ENCODE measurements around the gene CYP19A1. TPM values are rescaled to one million over a fixed set of nuclear protein-coding genes. Genes with fewer than 3 reads are reported as not detected.

Gene CYP19A1
- total and polyA plus RNA-seq, 2 of the 8 experiments (the other 6 are each of a cell fraction or from before 2014, with no cell fraction given), result not detected

GRCh38 chr15:51367322-51367976, 29.1 kb upstream of the CYP19A1 start:
- Histone ChIP-seq H3K4me3 (ENCODE audit: extremely low read depth in 1 of 4, insufficient read depth in 2 of 4, low read depth in 3 of 4, low read length in 4 of 4) (no peak overlapping the region), H3K23me2 (ENCODE audit: low read depth, low read length) (no peaks in the 10 kb centered on the region), H3K4ac (replicated peaks; ENCODE audit: insufficient read length, low read depth, low read length) (no peak overlapping the region), H2BK5ac (ENCODE audit: low read depth, low read length) (no peak overlapping the region), H3K79me2 (ENCODE audit: control insufficient read depth in 1 of 2, insufficient read depth in 2 of 2, low read length in 2 of 2) (no peaks in the 10 kb centered on the region), H3K9ac (replicated peaks in 1 of 4; ENCODE audit: extremely low read depth in 1 of 4, low read depth in 3 of 4, low read length in 3 of 4) (no peak overlapping the region), H3K36me3 (ENCODE audit: control insufficient read depth in 2 of 4, insufficient read depth in 4 of 4, low read length in 3 of 4) (no peaks in the 10 kb centered on the region), H2BK20ac (ENCODE audit: low read length) (no peak overlapping the region), H3K27me3 (replicated peaks in 1 of 4; ENCODE audit: control insufficient read depth in 3 of 4, extremely low read depth in 1 of 4, insufficient read depth in 3 of 4, low read length in 3 of 4) (no peaks in the 10 kb centered on the region; a peak in 1 of 7 replicates), H3K27ac (ENCODE audit: low read depth, low read length) (no peak overlapping the region), H3K4me1 (replicated peaks in 1 of 4; ENCODE audit: control insufficient read depth in 3 of 4, insufficient read depth in 4 of 4, low read length in 3 of 4) (peaks cover 0 to 2% (median 0%) of the 10 kb centered on the region in 4 experiments; a peak in 1 of 7 replicates), H3K56ac (replicated peaks; ENCODE audit: insufficient read length, low read depth, low read length) (no peak overlapping the region), H4K91ac (replicated peaks; ENCODE audit: insufficient read length, low read length) (no peak overlapping the region), H2BK12ac (ENCODE audit: low read depth, low read length) (no peak overlapping the region), H3K23ac (ENCODE audit: insufficient read length) (no peak overlapping the region), H4K5ac (ENCODE audit: insufficient read length, low read depth, low read length) (no peak overlapping the region), H4K20me1 (replicated peaks in 1 of 2; ENCODE audit: control insufficient read depth in 1 of 2, insufficient read depth in 2 of 2, low read length in 2 of 2) (no peaks in the 10 kb centered on the region), H3K18ac (ENCODE audit: extremely low read depth, low read length) (no peak overlapping the region), H2AFZ (ENCODE audit: low read length) (0 out of 2 replicates have a peak overlapping the region, but pooled peaks have one; percentile 27), H2AK5ac (ENCODE audit: low read depth, low read length) (no peak overlapping the region), H3K9me3 (ENCODE audit: insufficient read depth in 2 of 2, low read depth in 1 of 2, low read length in 1 of 2) (no peaks in the 10 kb centered on the region), H2BK120ac (replicated peaks; ENCODE audit: low read depth, low read length) (no peak overlapping the region), H3K79me1 (ENCODE audit: low read depth, low read length) (no peaks in the 10 kb centered on the region), H4K8ac (ENCODE audit: extremely low read depth, insufficient read depth, low read length) (peak overlapping the region; percentile 14; the same call in 1 of the 2 replicates), H3K4me2 (ENCODE audit: insufficient read depth in 1 of 2, low read depth in 2 of 2, low read length in 2 of 2) (no peak overlapping the region), H2BK15ac (ENCODE audit: low read length) (no peak overlapping the region), H3K14ac (ENCODE audit: insufficient read length) (no peak overlapping the region)
- POLR2A ChIA-PET (ENCODE audit: partially characterized antibody), result no interaction called here
- CTCF ChIA-PET (ENCODE audit: partially characterized antibody), result interaction anchor here (7.6 kb wide), 1 partner anchor 14 kb away, joined by 42 read pairs; no protein-coding TSS in a partner anchor
- WGBS, 2 experiments (ENCODE audit: extremely low coverage in 1 of 2, insufficient coverage in 1 of 2, insufficient read length in 1 of 2, insufficient replicate concordance in 2 of 2, low coverage in 1 of 2, low lambda C conversion rate in 2 of 2, missing lambda C conversion rate in 1 of 2), result 86% methylated on average over 10 of the region's 10 CpGs; no CpG with 5 or more reads in 1 of the 2 experiments
- no peak for FAIRE-seq
- DNase-seq (ENCODE audit: low read depth in 1 of 2, low spot score in 2 of 2), result no peak
- TF ChIP-seq SP2 (IDR thresholded peaks at IDR 0.05; ENCODE audit: low read length) (no peak), SIX5 (IDR thresholded peaks at IDR 0.05; ENCODE audit: low read depth, low read length) (no peak)
